NCI-H187 treated with DMSO at 0.1 percent for 48 hours (cell line): ENCODE measurements around the gene KLC3.
"Not testable (repeated sequence)": the region's sequence is repeated elsewhere in the genome, so short reads cannot be mapped to it uniquely, and the experiment has no call there.

Experiments
- DNase-seq: peaks from one replicate; lab custom pipeline; 2025; lab: John Stamatoyannopoulos, UW

Gene KLC3

DNA sequence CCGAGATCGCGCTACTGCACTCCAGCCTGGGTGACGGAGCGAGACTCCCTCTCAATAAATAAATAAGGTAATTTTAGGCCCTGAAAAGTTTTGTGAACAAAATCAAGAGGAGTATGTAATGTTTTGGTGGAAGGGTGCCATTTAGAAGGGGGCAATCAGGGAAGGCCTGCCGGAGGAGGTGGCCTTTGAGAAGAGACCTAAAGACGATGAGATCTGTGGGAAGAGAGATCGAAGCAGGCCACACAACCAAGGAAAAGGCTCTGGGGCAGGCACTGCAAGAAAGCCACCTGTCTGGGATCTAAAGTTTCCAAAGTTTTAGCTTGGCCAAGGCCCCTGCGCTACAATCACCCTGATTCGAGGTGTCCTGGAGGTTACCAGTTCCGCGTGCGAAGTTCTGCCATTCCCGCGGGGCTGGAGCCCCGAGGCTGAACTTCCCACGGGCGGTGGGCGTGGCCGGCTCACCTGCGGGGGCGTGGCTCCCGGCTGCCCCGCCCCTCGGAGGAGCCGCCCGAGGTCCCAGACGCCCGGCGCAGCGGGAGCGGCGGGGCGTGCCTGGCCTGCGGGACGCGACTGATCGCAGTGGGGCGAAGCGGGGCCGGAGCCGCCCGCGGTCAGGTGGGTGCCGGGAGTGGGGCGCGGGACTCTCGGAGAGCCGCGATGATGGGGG is at the start of gene KLC3:
Gene KLC3, plus strand, starts transcription at position 519 of the 667 bp plus-strand sequence. CDS start 4,792 bp downstream, outside the sequence.
- DNase-seq: no peak

DNA sequence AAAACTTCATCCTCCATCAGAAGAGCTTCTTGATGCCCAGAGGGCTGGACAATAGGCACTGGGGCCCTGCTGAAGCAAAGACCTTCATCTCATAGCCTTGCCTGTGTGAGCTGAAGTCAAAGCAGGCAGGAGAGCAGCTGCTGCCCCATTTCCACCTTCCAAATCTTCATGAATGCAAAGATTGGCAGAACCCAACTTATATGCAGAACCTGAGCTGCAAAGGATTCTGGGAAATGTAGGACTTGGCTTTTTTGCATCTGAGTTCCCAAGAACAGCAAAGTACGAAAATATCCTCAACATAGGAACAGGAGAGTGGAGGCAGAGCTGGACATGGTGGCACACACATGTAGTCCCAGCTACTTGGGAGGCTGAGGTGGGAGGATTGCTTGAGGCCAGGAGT is 48.7 kb upstream of the KLC3 start:
- no peak for DNase-seq

DNA sequence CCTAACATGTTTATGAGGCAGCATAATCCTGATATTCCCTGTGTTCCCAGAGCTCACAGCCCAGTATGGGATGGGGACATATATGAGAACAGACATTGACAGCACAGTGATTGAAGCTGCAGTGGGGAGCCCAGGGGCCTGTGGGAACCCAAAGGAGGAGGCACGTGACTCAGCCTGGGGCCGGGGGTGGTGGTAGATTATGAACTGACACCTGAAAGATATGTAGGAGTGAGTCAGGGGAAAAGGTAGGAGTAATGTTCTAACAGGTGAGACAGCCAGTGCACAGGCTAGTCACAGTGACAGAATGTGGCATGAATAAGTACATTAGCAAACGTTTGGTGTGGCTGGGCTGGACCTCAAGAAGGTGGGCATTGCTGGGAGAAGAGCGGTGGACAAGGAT is 46.9 kb upstream of the KLC3 start:
- DNase-seq: no peak

DNA sequence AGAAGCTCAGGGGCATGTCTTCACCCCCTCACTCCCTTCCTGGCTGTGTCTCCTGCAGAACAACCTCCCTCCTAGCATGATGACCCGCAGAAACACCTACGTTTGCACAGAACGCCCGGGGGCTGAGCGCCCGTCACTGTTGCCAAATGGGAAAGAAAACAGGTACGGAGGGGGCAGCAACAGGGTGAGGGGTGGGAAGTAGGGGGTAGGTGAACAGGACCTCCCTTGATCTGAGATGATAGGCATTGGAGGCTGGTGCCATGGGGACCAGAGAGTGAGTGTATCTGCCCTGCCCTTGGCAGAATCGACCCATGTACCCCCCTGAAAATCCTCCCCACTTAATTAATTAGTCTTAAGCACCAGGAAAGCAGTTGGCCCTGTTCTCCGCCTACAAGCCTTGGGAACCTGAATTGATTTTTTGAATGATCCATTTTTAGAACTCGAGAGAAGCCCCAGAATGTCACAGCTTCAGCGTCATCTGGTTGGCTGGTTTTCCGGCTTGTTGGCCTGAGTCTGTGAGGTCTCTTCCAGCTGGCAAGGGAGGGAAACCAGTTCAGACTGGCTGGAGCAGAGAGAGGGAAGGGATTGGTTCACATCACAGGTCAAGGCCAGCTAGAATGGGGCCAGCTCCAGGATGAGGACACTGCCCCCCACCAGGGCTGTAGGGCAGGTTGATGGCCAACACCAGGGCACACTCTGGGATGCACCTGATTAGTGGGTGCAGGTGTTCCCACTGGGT is 46.1 kb upstream of the KLC3 start:
- DNase-seq: no peak

GRCh38 chr19:45295873-45296272 is 44.7 kb upstream of the KLC3 start:
- DNase-seq: no peak

DNA sequence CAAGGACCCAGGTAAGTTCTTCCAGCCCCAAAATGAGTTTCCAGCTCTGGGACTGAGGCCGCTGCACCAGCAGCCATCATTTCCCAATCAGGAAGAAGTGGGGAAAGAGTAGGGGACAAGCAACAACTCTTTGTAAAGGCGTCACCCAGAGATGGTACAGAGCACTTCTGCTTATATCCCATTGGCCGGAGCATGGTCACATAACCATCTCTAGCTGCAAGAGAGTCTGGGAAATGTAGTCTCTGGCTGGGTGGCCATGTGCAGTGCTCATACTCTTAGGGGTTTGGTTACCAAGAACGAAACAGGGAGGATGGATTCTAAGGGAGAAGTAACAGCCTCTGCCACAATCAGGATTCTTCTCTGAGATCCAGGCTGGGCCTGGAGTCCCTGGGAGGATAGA is 44.2 kb upstream of the KLC3 start:
- DNase-seq: no peak

- no peak for DNase-seq
Measured at GRCh38 chr19:45297674-45298073, 42.9 kb upstream of the KLC3 start.

DNA sequence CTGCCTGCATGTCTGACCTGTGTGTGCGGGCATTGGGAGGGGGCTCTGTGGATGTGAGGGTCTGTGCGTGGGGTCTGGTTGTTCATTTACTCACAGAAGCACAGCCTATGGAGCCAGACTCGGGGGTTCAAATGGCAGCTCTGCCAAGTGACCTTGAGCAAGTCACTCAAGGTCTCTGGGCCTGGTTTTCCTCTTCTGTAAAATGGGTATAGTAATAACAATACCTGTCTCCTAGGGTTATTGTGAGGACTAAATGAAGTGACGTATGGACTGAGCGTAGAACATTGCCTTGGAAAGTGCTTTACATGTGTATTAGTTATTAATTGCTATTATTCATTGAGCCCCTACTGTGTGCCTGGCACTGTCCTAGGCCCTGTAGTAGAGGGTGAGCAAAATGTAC is 42.3 kb upstream of the KLC3 start:
- DNase-seq: no peak

- DNase-seq: no peak
Measured at GRCh38 chr19:45299719-45300118, 40.8 kb upstream of the KLC3 start.

- no peak for DNase-seq
Measured at GRCh38 chr19:45302416-45302815, 38.1 kb upstream of the KLC3 start.

DNA sequence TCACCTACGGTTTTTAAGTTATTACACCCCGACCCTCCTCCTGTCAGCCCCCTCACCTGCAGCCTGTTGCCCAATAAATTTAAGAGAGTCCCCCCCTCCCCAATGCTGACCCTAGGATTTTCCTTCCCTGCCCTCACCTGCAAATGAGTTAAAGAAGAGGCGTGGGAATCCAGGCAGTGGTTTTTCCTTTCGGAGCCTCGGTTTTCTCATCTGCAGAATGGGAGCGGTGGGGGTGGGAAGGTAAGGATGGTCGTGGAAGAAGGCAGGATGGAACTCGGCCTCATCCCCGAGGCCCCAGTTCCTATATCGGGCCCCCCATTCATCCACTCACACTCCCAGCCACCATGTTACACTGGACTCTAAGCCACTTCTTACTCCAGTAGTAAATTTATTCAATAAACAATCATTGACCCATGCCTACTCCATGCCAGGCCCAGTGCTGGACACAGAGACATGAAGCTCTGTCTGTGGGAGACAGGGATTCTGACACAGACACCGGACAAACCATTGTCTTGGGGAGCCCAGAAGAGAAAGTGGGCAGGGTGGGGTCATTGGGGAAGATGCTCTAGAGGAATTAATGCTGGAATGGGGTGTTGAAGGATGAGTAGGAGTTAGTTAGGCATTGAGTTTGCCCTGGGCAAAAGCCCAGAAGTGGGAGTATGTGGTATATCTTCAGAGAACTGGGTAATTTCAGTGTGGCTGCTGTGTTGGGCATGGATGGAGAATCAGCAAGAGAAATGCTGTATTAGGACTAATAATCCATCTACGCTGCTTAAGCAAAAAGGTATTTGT is 37.1 kb upstream of the KLC3 start:
- no peak for DNase-seq

DNA sequence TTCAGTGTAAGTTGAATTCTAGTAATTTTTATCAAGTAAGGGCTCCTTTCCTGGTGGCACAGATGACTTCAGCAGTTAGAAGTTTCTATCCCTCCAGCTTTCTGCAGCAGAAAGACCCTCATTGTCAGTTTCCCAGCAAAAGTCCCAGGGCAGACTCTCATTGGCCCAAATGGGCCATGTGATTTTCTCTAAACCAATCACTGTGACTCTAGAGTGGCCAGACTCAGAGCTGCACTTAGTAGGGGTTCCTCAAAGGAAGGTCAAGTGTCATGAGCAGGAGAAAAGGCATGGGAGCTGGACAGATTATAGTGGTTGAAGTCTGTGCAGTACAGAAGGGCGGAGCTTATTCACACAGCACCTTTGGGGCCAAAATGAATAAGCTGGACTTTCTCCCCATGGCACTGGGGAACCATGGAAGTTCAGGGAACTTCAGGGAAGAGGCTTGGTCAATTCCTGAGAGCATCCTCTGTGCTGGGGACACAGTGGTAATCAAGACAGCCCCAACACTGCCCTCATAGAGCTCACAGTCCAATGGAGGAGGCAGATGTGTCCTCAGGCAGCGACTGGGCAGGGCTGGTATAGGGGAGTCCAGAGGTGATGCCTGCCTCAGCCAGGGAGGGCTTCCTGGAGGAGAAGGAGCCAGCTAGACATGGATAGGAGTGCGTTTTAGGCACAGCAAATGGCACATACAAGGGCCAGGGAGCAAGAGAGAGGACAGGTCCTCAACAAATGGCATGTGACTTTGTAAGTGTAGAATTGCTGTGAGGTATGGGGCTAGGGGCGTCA is 36.2 kb upstream of the KLC3 start:
- DNase-seq: no peak

DNA sequence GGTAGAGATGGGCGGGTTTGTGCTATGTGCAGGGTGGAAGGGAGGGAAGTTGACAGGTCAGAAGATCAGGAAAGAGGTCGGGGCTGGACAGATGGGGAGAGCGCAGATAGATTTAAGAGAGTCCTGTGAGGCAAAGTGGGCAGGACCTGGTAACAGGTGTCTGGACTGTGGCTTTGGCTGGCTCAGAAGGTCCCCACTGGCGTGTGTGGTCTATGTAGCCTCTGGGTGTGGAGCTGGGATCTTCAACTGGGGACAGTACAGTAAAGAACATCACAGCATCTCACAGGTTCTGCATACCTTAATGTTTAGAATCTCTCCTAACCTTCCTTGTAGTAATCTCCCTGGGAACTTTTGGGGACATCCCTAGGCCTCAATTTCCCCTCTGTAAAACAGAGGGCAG is 35.5 kb upstream of the KLC3 start:
- DNase-seq: no peak

DNA sequence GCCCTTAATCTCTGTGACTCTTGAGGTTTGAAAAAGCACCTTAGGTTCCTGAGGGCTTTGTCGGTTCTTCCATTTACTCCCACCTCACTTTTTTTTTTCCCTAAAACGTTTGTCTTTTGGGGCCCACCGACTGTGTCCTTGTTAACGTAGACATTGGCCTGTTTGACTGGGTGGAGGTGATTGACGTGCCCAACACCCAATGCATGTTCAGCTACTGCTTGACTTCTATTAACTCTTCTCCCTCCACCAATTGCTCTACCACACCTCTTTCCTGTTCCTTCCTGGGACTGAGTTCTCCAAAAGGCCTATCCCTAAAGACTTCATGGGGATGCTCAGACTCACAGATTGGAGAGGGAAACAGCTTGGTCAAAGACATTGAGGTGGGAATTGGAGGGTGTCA is 35.1 kb upstream of the KLC3 start:
- no peak for DNase-seq

- no peak for DNase-seq
Measured at GRCh38 chr19:45306040-45306439, 34.5 kb upstream of the KLC3 start.

DNA sequence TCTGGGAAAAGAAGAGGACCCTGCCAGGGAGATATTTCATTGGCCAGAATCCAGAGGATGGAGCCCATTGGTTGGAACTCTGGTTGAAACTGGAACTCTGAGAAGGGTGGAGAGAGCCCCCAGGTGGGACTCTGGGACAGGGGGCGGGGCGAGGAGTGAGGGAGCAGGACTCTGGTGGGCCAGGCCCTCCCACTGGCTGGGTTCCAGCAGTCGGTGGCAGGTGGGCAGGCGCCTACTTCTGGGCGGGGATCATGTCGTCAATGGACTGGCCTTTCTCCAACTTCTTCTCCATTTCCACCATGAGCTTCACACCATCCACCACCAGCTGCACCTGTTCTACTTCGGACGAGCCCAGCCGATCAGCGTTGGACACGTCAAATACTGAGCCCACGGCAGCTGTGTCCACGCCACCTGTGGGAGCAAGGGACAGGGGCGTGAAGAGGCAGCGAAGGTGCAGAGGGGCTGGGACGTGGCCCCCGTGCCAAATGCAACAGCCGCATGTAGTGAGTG is 34.0 kb upstream of the KLC3 start:
- DNase-seq: no peak

GRCh38 chr19:45307361-45307760 is 33.2 kb upstream of the KLC3 start:
- DNase-seq: no peak

- not testable (repeated sequence) for DNase-seq
Measured at GRCh38 chr19:45309322-45309721, 31.2 kb upstream of the KLC3 start.

- no peak for DNase-seq
Measured at GRCh38 chr19:45311621-45312020, 28.9 kb upstream of the KLC3 start.

GRCh38 chr19:45312285-45312684 is 28.3 kb upstream of the KLC3 start:
- DNase-seq: not testable (repeated sequence)

GRCh38 chr19:45314708-45315245 is 25.8 kb upstream of the KLC3 start:
- DNase-seq: no peak

- no peak for DNase-seq
Measured at GRCh38 chr19:45315304-45315703, 25.2 kb upstream of the KLC3 start.
